Heart right ventricle (tissue), 16 donors: Measurements from ENCODE around the gene PPP1R16B. TPM values are rescaled to one million over a fixed set of nuclear protein-coding genes. Genes with fewer than 3 reads are reported as not detected.

Source experiments
- ATAC-seq, 8 donors: fragments of 200-7000 bp; cut with Tn5 transposase; one replicate each; pipeline ENCODE4 v1.9.1; 2020; ENCODE audit warnings: mild to moderate bottlenecking in 8 of 8, moderate library complexity in 8 of 8, moderate number of reproducible peaks in 1 of 8
- DNase-seq, 2 donors: peaks; one replicate each; pipeline ENCODE4 v3.0.0-alpha.2; 2020
- H3K27ac ChIP-seq, 10 donors: fragments of 200-600 bp; sonication (generic) in 2 of 10; one replicate each; pipeline versions ENCODE4 v1.5.0 to v1.8.0; 2020 to 2022; ENCODE audit warnings: mild to moderate bottlenecking in 3 of 10
- H3K27me3 ChIP-seq, 7 donors: fragments of 200-600 bp; one replicate each; pipeline ENCODE4 v1.8.0; 2021 to 2022; ENCODE audit warnings: mild to moderate bottlenecking in 2 of 7
- H3K36me3 ChIP-seq, 9 donors: fragments of 200-600 bp; sonication (generic) in 1 of 9; one replicate each; pipeline versions ENCODE4 v1.5.0 to v1.8.0; 2020 to 2022; ENCODE audit warnings: mild to moderate bottlenecking in 2 of 9
- H3K4me1 ChIP-seq, 9 donors: fragments of 200-600 bp; sonication (generic) in 1 of 9; one replicate each; pipeline versions ENCODE4 v1.5.0 to v1.8.0; 2020 to 2022; ENCODE audit warnings: mild to moderate bottlenecking in 4 of 9
- H3K4me3 ChIP-seq, 10 donors: fragments of 200-600 bp; sonication (generic) in 2 of 10; one replicate each; pipeline versions ENCODE4 v1.5.0 to v1.8.0; 2020 to 2022; ENCODE audit warnings: mild to moderate bottlenecking in 7 of 10, moderate library complexity in 2 of 10
- H3K9me3 ChIP-seq, 11 donors: fragments of 200-600 bp in 10 of 11; sonication (generic) in 2 of 11; one replicate each; pipeline versions ENCODE4 v1.5.0 to v1.8.0; 2013 to 2022; ENCODE audit warnings: mild to moderate bottlenecking in 2 of 11, control low read depth in 1 of 11, moderate library complexity in 1 of 11
- CTCF ChIP-seq, 9 donors: fragments of 200-600 bp; sonication (generic) in 2 of 9; IDR thresholded peaks; one replicate each; pipeline versions ENCODE4 v1.5.0 to v1.8.0; 2021 to 2022; ENCODE audit warnings: antibody characterized with exemption in 9 of 9, mild to moderate bottlenecking in 5 of 9, moderate library complexity in 1 of 9
- WGBS, 2 donors: extraction: QIAGEN DNeasy Blood & Tissue Kit; methylation state at CpG; one replicate each; pipeline ENCODE4 v1.1.7; 2013; ENCODE audit warnings: inconsistent platforms in 1 of 2; 5-methylcytosine and 5-hydroxymethylcytosine counted together
- intact Hi-C, 10 donors: fragments of 100-400 bp; cut with DNase I; formaldehyde crosslinking; loops; one replicate each; pipeline versions ENCODE4 v1.11.1 to v1.14.2; 2022
- long read RNA-seq, 3 donors: library from polyadenylated mRNA; unstranded; transcript quantifications; one replicate each; pipeline ENCODE4 v2.0.0, GENCODE V29; 2020 to 2021
- polyA plus RNA-seq, 2 donors: library from polyadenylated mRNA; stranded (reverse); fragments of 200-250 nt; gene quantifications; one replicate each; pipeline ENCODE4 v1.2.3, GENCODE V29; 2013
- total RNA-seq, 10 donors: library from RNA; stranded (reverse); fragmentation: NEBNext Ultra II Directional in 3 of 10; extraction: Animal tissue kit (Norgen Biotek cat#: 25700) in 3 of 10; gene quantifications; one replicate each; pipeline versions ENCODE4 v1.2.1 to v1.2.4, GENCODE V29; 2021 to 2023
- donor health status: Arrhythmogenic right ventricular cardiomyopathy.
- donor health status: ischemic (EF 13 %, LVEDD 7.1; RV severe dilation, severe dysfunction).
- donor health status: healthy with polysubstance abuse.
- donor health status: DM: no; HTN: yes; CAD: no.
- donor health status: DM: no; HTN: no; CAD: no.
- donor health status: ischemic (EF 25% LVEDD 6.9; RV normal size, moderate dysfunction).
- donor health status: ischemic (EF 25% LVEDD 5.7; RV mildly dilated, moderate dysfunction).
- donor health status: healthy.
- donor health status: DM: yes; HTN: yes; CAD: no.
- donor health status: Ischemic cardiomyopathy.
- donor health status: ischemic (EF 35%, LVEDD 5.7; RV mildly dilated, moderate dysfunction).
- donor health status: nonischemic (EF 11% LVEDD 7.7; RV severe dilation, severe dysfunction).
- donor health status: DM: yes; HTN: yes; CAD: no.
- donor health status: PGD.
- donor health status: ischemic (EF 29% LVEDD 5.4; RV normal size, mild dysfunction).
- donor health status: nonischemic (EF 23%, LVEDD 6.1; RV moderate dilation, normal function).

PPP1R16B gene
- total RNA-seq (10 to 100 TPM in 2 of 10 donors, 1 to 10 TPM in 8; 2.7 to 13.8 (median 6.6) TPM), polyA plus RNA-seq (1 to 10 TPM; 2.5 to 5.4 TPM)
- long read RNA-seq, donor 1, full-length matches to known transcripts: 3 of 23 reads
- long read RNA-seq, donor 1, partial matches to known transcripts: 18 of 23 reads
- long read RNA-seq, donor 1, other reads (novel, unspliced or antisense): 2 of 23 reads
- long read RNA-seq, donor 2, full-length matches to known transcripts: 5 of 22 reads
- long read RNA-seq, donor 2, partial matches to known transcripts: 12 of 22 reads
- long read RNA-seq, donor 2, other reads (novel, unspliced or antisense): 5 of 22 reads
- long read RNA-seq, donor 3, partial matches to known transcripts: 0 of 8 reads
- long read RNA-seq, donor 3, other reads (novel, unspliced or antisense): 8 of 8 reads

GRCh38 chr20:38805502-38805957 lies at the start of gene PPP1R16B:
Gene PPP1R16B, plus strand, starts transcription at chr20:38805697. Its CDS starts 30,229 bp downstream, at chr20:38835926.
- WGBS, 2 donors: 2% methylated on average over 40 of the region's 40 CpGs
- H3K27ac ChIP-seq: peak within 1 kb of the TSS; percentile 79 to 93 (median 88)
- H3K4me1 ChIP-seq: peaks cover 4 to 74% (median 41%) of the 10 kb centered on the region in 9 donors
- H3K27me3 ChIP-seq: peaks cover 10 to 45% (median 28%) of the 10 kb centered on the region in 7 donors
- intact Hi-C loops: loop anchor here in 4 of 10 donors (5.0 to 10.0 kb wide), 4 partner anchors 69 to 89 kb away; no protein-coding TSS in a partner anchor
- H3K36me3 ChIP-seq: peaks cover 0 to 6% (median 0%) of the 10 kb centered on the region in 9 donors
- peak; percentile 82 to 93 (median 91) for ATAC-seq
- peak; percentile 62 to 75 for DNase-seq
- H3K9me3 ChIP-seq: no peaks in the 10 kb centered on the region
- H3K4me3 ChIP-seq: peak within 1 kb of the TSS; percentile 65 to 84 (median 80)
- TF ChIP-seq CTCF (IDR thresholded peaks at IDR 0.05): no peak

- peaks cover 0 to 12% (median 0%) of the 10 kb centered on the region in 9 donors for H3K4me1 ChIP-seq
- peak in 7 of 8 donors; percentile 38 to 84 (median 73) for ATAC-seq
- H3K9me3 ChIP-seq: no peaks in the 10 kb centered on the region
- no peaks in the 10 kb centered on the region for H3K27me3 ChIP-seq
- DNase-seq: no peak
- intact Hi-C loops: loop anchor here in 2 of 10 donors (10.0 kb wide), 1 partner anchor 138 kb away; no protein-coding TSS in a partner anchor
- H3K27ac ChIP-seq: peak overlapping the region in 7 of 10 donors; percentile 1 to 62 (median 32)
- 60 to 67% methylated on average over 7 of the region's 7 CpGs for WGBS, 2 donors
- peaks cover 0 to 100% (median 25%) of the 10 kb centered on the region in 9 donors for H3K36me3 ChIP-seq
- TF ChIP-seq CTCF (IDR thresholded peaks at IDR 0.05): no peak
- no peak overlapping the region for H3K4me3 ChIP-seq
These were observed 48.2 kb upstream of the PPP1R16B start for GRCh38 chr20:38757145-38757775.

DNA sequence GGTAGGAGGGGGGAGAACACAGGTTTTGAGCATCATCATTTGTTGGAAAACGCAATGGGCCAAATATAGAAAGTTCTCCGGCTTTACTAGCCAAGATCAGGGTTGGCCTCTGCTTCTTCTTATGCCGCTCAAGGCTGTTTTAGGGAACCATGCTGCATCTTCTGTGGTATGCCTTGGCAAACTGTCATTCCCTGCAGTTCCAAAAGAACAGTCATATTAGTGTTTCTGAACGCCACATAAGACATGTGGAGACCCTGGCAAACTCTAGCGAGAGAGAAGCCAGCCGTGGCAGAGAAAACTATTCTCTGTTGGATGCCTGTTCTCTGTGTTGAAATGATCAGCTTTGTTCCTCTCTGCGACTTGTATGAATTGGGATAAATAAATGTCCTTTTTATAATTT lies 46.4 kb upstream of the PPP1R16B start:
- H3K9me3 ChIP-seq: no peaks in the 10 kb centered on the region
- no peak for DNase-seq
- intact Hi-C loops: loop anchor here in 2 of 10 donors (10.0 kb wide), 1 partner anchor 136 kb away; no protein-coding TSS in a partner anchor
- no peak overlapping the region for H3K4me3 ChIP-seq
- peaks cover 0 to 100% (median 25%) of the 10 kb centered on the region in 9 donors for H3K36me3 ChIP-seq
- H3K27ac ChIP-seq: no peak overlapping the region
- 93 to 95% methylated on average over 7 of the region's 7 CpGs for WGBS, 2 donors
- no peak for TF ChIP-seq CTCF (IDR thresholded peaks at IDR 0.05)
- H3K27me3 ChIP-seq: no peaks in the 10 kb centered on the region
- no peak for ATAC-seq
- H3K4me1 ChIP-seq: peaks cover 0 to 12% (median 0%) of the 10 kb centered on the region in 9 donors

DNA sequence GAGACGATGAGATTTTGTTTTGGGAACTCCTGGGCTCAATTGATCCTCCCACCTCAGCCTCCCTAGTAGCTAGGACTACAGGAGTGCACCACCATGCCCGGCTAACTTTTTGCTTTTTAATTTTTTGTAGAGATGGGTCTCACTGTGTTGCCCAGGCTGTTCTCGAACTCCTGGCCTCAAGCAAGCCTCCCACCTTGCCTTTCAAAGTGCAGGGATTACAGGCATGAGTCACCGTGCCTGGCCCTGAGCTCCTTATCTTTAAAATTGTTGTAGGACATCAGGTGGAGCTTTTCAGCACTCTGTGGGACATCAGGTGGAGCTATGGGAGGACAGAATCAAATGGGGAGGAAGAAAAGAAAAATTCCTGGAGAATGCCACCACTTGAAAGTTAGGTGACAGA lies 44.5 kb upstream of the PPP1R16B start:
- TF ChIP-seq CTCF (IDR thresholded peaks at IDR 0.05): no peak
- 89 to 92% methylated on average over 4 of the region's 4 CpGs for WGBS, 2 donors
- peaks cover 0 to 100% (median 21%) of the 10 kb centered on the region in 9 donors for H3K36me3 ChIP-seq

More for the DNA sequence above, 44.5 kb upstream of the PPP1R16B start:
- intact Hi-C loops: no loop called here
- H3K9me3 ChIP-seq: no peaks in the 10 kb centered on the region
- ATAC-seq: no peak
- no peaks in the 10 kb centered on the region for H3K27me3 ChIP-seq
- no peak for DNase-seq
- H3K27ac ChIP-seq: no peak overlapping the region
- peaks cover 0 to 16% (median 0%) of the 10 kb centered on the region in 9 donors for H3K4me1 ChIP-seq
- no peak overlapping the region for H3K4me3 ChIP-seq
